Caco-2 (cell line): ENCODE data around the gene FOXE1. TPM values are rescaled to one million over a fixed set of nuclear protein-coding genes. Genes with fewer than 3 reads are reported as not detected.

ENCODE experiments used
- BruUV-seq: library from RNA; stranded (reverse); fragments of 400-500 nt; replicated peaks from 2 replicates; lab custom pipeline; 2021; lab: Mats Ljungman, UMichigan
- CTCF ChIA-PET: fragments of 300-600 bp; sonication (Branson Sonifier 250); formaldehyde crosslinking; loops from one replicate; lab custom pipeline; 2022; ENCODE audit warnings: antibody characterized with exemption; lab: Charles Lee
- POLR2A ChIA-PET: fragments of 300-600 bp; sonication (Branson Sonifier 250); formaldehyde crosslinking; loops from one replicate; lab custom pipeline; 2022; ENCODE audit warnings: antibody characterized with exemption; lab: Charles Lee
- DNase-seq, 2 experiments: peaks; one replicate each; pipeline versions ENCODE4 v3.0.0 to v3.0.0-alpha.2; 2020 to 2022
- H3K27me3 ChIP-seq: replicated peaks from 2 replicates; pipeline ENCODE4 v1.6.0; 2011; ENCODE audit warnings: low read length; ENCODE audit not compliant: control insufficient read depth, insufficient read depth
- H3K36me3 ChIP-seq: 2 replicates; pipeline ENCODE4 v1.5.1; 2011; ENCODE audit warnings: low read length; ENCODE audit not compliant: control insufficient read depth, insufficient read depth
- H3K4me1 ChIP-seq: fragments of 250-450 bp; sonication (Bioruptor Pico); 2 replicates; pipeline ENCODE4 v1.5.1; 2020; ENCODE audit warnings: mild to moderate bottlenecking
- H3K4me3 ChIP-seq: 2 replicates; pipeline ENCODE4 v1.5.1; 2011; ENCODE audit warnings: low read depth, mild to moderate bottlenecking, control low read depth, low read length
- H3K9me3 ChIP-seq: fragments of 250-450 bp; sonication (Bioruptor Pico); 2 replicates; pipeline ENCODE4 v1.5.1; 2020; ENCODE audit warnings: mild to moderate bottlenecking, moderate library complexity
- H3K27ac Mint-ChIP-seq: one replicate; pipeline ENCODE4 v1.8.0; 2022; ENCODE audit warnings: mixed read lengths; ENCODE audit not compliant: unreplicated experiment
- H3K27me3 Mint-ChIP-seq: one replicate; pipeline ENCODE4 v1.8.0; 2022; ENCODE audit warnings: mixed read lengths; ENCODE audit not compliant: insufficient read depth, unreplicated experiment
- H3K36me3 Mint-ChIP-seq: one replicate; pipeline ENCODE4 v1.8.0; 2022; ENCODE audit warnings: mild to moderate bottlenecking, mixed read lengths; ENCODE audit not compliant: insufficient read depth, unreplicated experiment
- H3K4me1 Mint-ChIP-seq: one replicate; pipeline ENCODE4 v1.8.0; 2022; ENCODE audit warnings: low read depth, mixed read lengths; ENCODE audit not compliant: unreplicated experiment
- H3K4me3 Mint-ChIP-seq: one replicate; pipeline ENCODE4 v1.8.0; 2022; ENCODE audit warnings: mild to moderate bottlenecking, moderate library complexity, mixed read lengths; ENCODE audit not compliant: unreplicated experiment
- H3K9me3 Mint-ChIP-seq: one replicate; pipeline ENCODE4 v1.8.0; 2022; ENCODE audit warnings: mixed read lengths; ENCODE audit not compliant: unreplicated experiment
- CTCF ChIP-seq, 2 experiments: fragments of 200-600 bp in 1 of 2; IDR thresholded peaks; 1 replicate in 1 of 2; 2 replicates in 1 of 2; pipeline versions ENCODE4 v1.5.1 to v1.8.0; 2011 to 2022; ENCODE audit warnings: antibody characterized with exemption in 1 of 2, control low read depth in 1 of 2, inconsistent platforms in 1 of 2, low read depth in 1 of 2, low read length in 1 of 2, mild to moderate bottlenecking in 1 of 2, moderate library complexity in 1 of 2; ENCODE audit not compliant: insufficient read depth in 1 of 2, severe bottlenecking in 1 of 2, unreplicated experiment in 1 of 2
- intact Hi-C: fragments of 100-400 bp; cut with micrococcal nuclease; formaldehyde crosslinking; loops from one replicate; pipeline ENCODE4 v1.10.0; 2022; ENCODE audit not compliant: unreplicated experiment
- total RNA-seq: library from RNA; stranded (reverse); gene quantifications from 2 replicates; pipeline ENCODE4 v1.2.3, GENCODE V29; 2022

FOXE1 gene
- total RNA-seq, 1 experiment from 2014 or later, result not detected

DNA sequence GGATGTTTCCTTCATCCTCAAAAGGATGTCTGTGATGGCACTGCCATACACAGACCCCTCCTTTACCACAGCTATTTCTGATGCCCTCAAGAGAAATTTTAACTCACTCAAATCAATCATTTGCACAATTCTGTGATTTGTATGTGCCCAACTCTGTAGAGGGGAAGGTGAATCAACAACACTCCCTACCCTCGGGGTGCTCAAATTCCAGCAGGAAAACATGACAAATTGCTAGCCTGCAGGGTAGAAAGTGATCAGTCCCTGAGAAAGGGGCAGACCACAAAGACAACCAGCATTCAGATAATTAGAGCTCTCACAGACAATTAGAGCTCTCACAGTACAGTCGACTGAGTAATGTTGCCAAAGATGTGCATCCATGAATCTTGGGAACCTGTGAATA, 45.3 kb upstream of the FOXE1 start:
- no peak overlapping the region for H3K4me3 ChIP-seq
- no peaks in the 10 kb centered on the region for H3K9me3 ChIP-seq
- POLR2A ChIA-PET, result no interaction called here
- CTCF ChIA-PET, result no interaction called here
- peaks cover 16% of the 10 kb centered on the region for H3K36me3 Mint-ChIP-seq
- H3K9me3 Mint-ChIP-seq, result no peaks in the 10 kb centered on the region
- H3K27ac Mint-ChIP-seq, result no peak overlapping the region
- H3K4me1 Mint-ChIP-seq, result peaks cover 19% of the 10 kb centered on the region
- DNase-seq, result no peak
- H3K4me1 ChIP-seq, result peaks cover 13% of the 10 kb centered on the region
- intact Hi-C loops, result no loop called here
- no peaks in the 10 kb centered on the region for H3K27me3 Mint-ChIP-seq
- TF ChIP-seq CTCF (IDR thresholded peaks at IDR 0.05; ENCODE audit: insufficient read depth in 1 of 2, low read depth in 1 of 2, low read length in 1 of 2, severe bottlenecking in 1 of 2, unreplicated experiment in 1 of 2), result no peak
- H3K36me3 ChIP-seq, result no peaks in the 10 kb centered on the region
- H3K27me3 ChIP-seq, result no peaks in the 10 kb centered on the region
- BruUV-seq, result no TSS peak
- no peak overlapping the region for H3K4me3 Mint-ChIP-seq

- peaks cover 12% of the 10 kb centered on the region for H3K4me1 Mint-ChIP-seq
- no peaks in the 10 kb centered on the region for H3K27me3 Mint-ChIP-seq
- no peaks in the 10 kb centered on the region for H3K9me3 Mint-ChIP-seq
- BruUV-seq, result no TSS peak
- Histone ChIP-seq H3K36me3 (no peaks in the 10 kb centered on the region), H3K9me3 (0 out of 2 replicates have a peak, but pooled peaks cover 4% of the 10 kb centered on the region), H3K4me1 (peaks cover 8% of the 10 kb centered on the region; the same call in 1 of the 2 replicates), H3K4me3 (no peak overlapping the region), H3K27me3 (no peaks in the 10 kb centered on the region)
- H3K27ac Mint-ChIP-seq, result no peak overlapping the region
- POLR2A ChIA-PET, result no interaction called here
- no peak overlapping the region for H3K4me3 Mint-ChIP-seq
- no peak for TF ChIP-seq CTCF (IDR thresholded peaks at IDR 0.05; ENCODE audit: insufficient read depth in 1 of 2, low read depth in 1 of 2, low read length in 1 of 2, severe bottlenecking in 1 of 2, unreplicated experiment in 1 of 2)
- intact Hi-C loops, result no loop called here
- CTCF ChIA-PET, result interaction anchor here (0.6 kb wide), 1 partner anchor 114 kb away, joined by 5 read pairs; the partner anchor contains the start of gene TRMO
- peaks cover 10% of the 10 kb centered on the region for H3K36me3 Mint-ChIP-seq
- DNase-seq, result no peak
These were observed 44.6 kb upstream of the FOXE1 start for GRCh38 chr9:97808415-97808814.

DNA sequence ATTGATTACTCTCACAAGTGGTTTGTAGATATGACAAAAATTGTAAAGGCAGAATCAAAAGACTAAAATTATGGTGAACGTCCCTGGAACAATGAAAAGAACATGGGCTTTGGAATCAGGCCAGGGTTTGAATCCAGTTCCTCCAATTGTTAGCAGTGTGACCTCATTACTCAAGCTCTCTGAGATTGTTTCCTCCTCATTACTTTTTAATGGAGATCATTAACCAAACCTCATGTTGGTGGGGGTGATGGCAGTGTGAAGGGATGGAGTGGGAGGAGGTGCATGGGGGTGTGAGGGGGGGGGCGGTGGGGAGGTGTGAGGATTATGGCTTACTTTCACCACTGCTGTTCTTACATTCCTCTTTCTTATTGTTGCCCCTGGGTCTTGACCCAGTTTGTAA, 44.1 kb upstream of the FOXE1 start:
- 0 out of 2 replicates have a peak, but pooled peaks cover 4% of the 10 kb centered on the region for H3K9me3 ChIP-seq
- no peaks in the 10 kb centered on the region for H3K36me3 ChIP-seq
- no peaks in the 10 kb centered on the region for H3K9me3 Mint-ChIP-seq
- CTCF ChIA-PET, result interaction anchor here (0.6 kb wide), 1 partner anchor 114 kb away, joined by 5 read pairs; the partner anchor contains the start of gene TRMO
- peaks cover 6% of the 10 kb centered on the region; the same call in 1 of the 2 replicates for H3K4me1 ChIP-seq
- H3K27ac Mint-ChIP-seq, result no peak overlapping the region
- peaks cover 11% of the 10 kb centered on the region for H3K4me1 Mint-ChIP-seq
- POLR2A ChIA-PET, result no interaction called here
- no peak overlapping the region for H3K4me3 ChIP-seq
- intact Hi-C loops, result no loop called here
- BruUV-seq, result no TSS peak
- H3K36me3 Mint-ChIP-seq, result peaks cover 5% of the 10 kb centered on the region
- no peaks in the 10 kb centered on the region for H3K27me3 ChIP-seq
- H3K4me3 Mint-ChIP-seq, result no peak overlapping the region
- TF ChIP-seq CTCF (IDR thresholded peaks at IDR 0.05; ENCODE audit: insufficient read depth in 1 of 2, low read depth in 1 of 2, low read length in 1 of 2, severe bottlenecking in 1 of 2, unreplicated experiment in 1 of 2), result no peak
- no peak for DNase-seq
- no peaks in the 10 kb centered on the region for H3K27me3 Mint-ChIP-seq
